Smooth muscle cell (in vitro differentiated cells): ENCODE results near the gene SUFU. TPM values are rescaled to one million over a fixed set of nuclear protein-coding genes. Genes with fewer than 3 reads are reported as not detected.

Experiments
- DNase-seq: peaks from one replicate; lab custom pipeline; 2025; ENCODE audit not compliant: unreplicated experiment; lab: John Stamatoyannopoulos, UW
- H2AFZ ChIP-seq: fragments of 200-600 bp; sonication (generic); 2 replicates; pipeline ENCODE4 v1.6.0; 2016; ENCODE audit warnings: antibody characterized with exemption, low read depth, mild to moderate bottlenecking
- H3F3A ChIP-seq: fragments of 200-600 bp; sonication (generic); 2 replicates; pipeline ENCODE4 v1.6.0; 2017; ENCODE audit warnings: antibody characterized with exemption, low read depth
- H3K27ac ChIP-seq: fragments of 200-600 bp; sonication (generic); 2 replicates; pipeline ENCODE4 v1.5.1; 2016; ENCODE audit warnings: low read depth, mild to moderate bottlenecking
- H3K27me3 ChIP-seq: fragments of 200-600 bp; sonication (generic); 2 replicates; pipeline ENCODE4 v1.6.1; 2016; ENCODE audit warnings: low read depth, mild to moderate bottlenecking
- H3K36me3 ChIP-seq: fragments of 200-600 bp; sonication (generic); 2 replicates; pipeline ENCODE4 v1.5.1; 2016; ENCODE audit warnings: low read depth
- H3K4me1 ChIP-seq: fragments of 200-600 bp; sonication (generic); 2 replicates; pipeline ENCODE4 v1.5.1; 2016; ENCODE audit warnings: low read depth
- H3K4me2 ChIP-seq: fragments of 200-600 bp; sonication (generic); 2 replicates; pipeline ENCODE4 v1.6.0; 2016; ENCODE audit warnings: mild to moderate bottlenecking
- H3K4me3 ChIP-seq: fragments of 200-600 bp; sonication (generic); 2 replicates; pipeline ENCODE4 v1.5.1; 2016; ENCODE audit warnings: mild to moderate bottlenecking
- H3K79me2 ChIP-seq: fragments of 200-600 bp; sonication (generic); 2 replicates; pipeline ENCODE4 v1.6.0; 2016; ENCODE audit warnings: low read depth, mild to moderate bottlenecking
- H3K9ac ChIP-seq: fragments of 200-600 bp; sonication (generic); 2 replicates; pipeline ENCODE4 v1.6.0; 2016; ENCODE audit warnings: low read depth
- H3K9me3 ChIP-seq: fragments of 200-600 bp; sonication (generic); replicated peaks from 2 replicates; pipeline ENCODE4 v1.5.1; 2016; ENCODE audit warnings: low read depth
- H4K20me1 ChIP-seq: fragments of 200-600 bp; sonication (generic); 2 replicates; pipeline ENCODE4 v1.6.0; 2016; ENCODE audit warnings: low read depth
- WGBS: methylation state at CpG from one replicate; pipeline ENCODE4 v1.1.7; 2016; ENCODE audit warnings: low lambda C conversion rate; 5-methylcytosine and 5-hydroxymethylcytosine counted together
- polyA plus RNA-seq: library from polyadenylated mRNA; unstranded; fragments of >200 nt; fragmentation: Nextera tagmentation; extraction: Ambion mirVana; gene quantifications from 2 replicates; pipeline ENCODE4 v1.2.1, GENCODE V29; 2016
- total RNA-seq: library from RNA; depleted of rRNA; stranded (reverse); fragments of >200 nt; gene quantifications from 2 replicates; pipeline ENCODE4 v1.2.3, GENCODE V29; 2014
- TF ChIP-seq, protein P1 (sequence below): fragments of 200-600 bp; sonication (generic); IDR thresholded peaks from 2 replicates; pipeline ENCODE4 v1.5.1; 2017; ENCODE audit warnings: borderline replicate concordance, mild to moderate bottlenecking, antibody characterized with exemption; ENCODE audit not compliant: insufficient read depth, poor library complexity, severe bottlenecking

SUFU gene
- total and polyA plus RNA-seq, 2 experiments from 2014 or later = 8.5 to 17.2 TPM

DNA sequence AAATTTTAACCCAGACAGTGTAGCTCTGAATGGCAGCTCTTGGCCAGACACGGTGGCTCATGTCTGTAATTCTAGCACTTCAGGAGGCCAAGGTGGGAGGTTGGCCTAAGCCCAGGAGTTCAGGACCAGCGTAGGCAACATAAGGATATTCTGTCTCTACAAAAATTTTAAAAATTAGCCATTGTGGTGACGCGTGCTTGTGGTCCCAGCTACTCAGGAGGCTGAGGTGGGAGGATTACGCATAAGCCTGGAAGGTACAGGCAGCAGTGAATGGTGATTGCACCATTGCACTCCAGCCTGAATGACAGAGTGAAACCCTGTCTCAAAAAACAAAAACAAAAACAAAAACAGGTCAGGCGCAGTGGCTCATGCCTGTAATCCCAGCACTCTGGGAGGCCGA lies 50.0 kb downstream of the SUFU start:
- TF ChIP-seq, protein P1, sequence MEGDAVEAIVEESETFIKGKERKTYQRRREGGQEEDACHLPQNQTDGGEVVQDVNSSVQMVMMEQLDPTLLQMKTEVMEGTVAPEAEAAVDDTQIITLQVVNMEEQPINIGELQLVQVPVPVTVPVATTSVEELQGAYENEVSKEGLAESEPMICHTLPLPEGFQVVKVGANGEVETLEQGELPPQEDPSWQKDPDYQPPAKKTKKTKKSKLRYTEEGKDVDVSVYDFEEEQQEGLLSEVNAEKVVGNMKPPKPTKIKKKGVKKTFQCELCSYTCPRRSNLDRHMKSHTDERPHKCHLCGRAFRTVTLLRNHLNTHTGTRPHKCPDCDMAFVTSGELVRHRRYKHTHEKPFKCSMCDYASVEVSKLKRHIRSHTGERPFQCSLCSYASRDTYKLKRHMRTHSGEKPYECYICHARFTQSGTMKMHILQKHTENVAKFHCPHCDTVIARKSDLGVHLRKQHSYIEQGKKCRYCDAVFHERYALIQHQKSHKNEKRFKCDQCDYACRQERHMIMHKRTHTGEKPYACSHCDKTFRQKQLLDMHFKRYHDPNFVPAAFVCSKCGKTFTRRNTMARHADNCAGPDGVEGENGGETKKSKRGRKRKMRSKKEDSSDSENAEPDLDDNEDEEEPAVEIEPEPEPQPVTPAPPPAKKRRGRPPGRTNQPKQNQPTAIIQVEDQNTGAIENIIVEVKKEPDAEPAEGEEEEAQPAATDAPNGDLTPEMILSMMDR = no peak
- Histone ChIP-seq H3K27ac (no peak overlapping the region), H3K4me1 (no peaks in the 10 kb centered on the region), H3F3A (no peaks in the 10 kb centered on the region), H4K20me1 (peaks cover 26% of the 10 kb centered on the region), H2AFZ (no peak overlapping the region), H3K9ac (no peak overlapping the region), H3K9me3 (no peaks in the 10 kb centered on the region), H3K27me3 (no peaks in the 10 kb centered on the region), H3K79me2 (no peaks in the 10 kb centered on the region), H3K4me3 (no peak overlapping the region), H3K4me2 (no peak overlapping the region), H3K36me3 (no peaks in the 10 kb centered on the region)
- DNase-seq = no peak
- WGBS = 94% methylated on average over 7 of the region's 7 CpGs

DNA sequence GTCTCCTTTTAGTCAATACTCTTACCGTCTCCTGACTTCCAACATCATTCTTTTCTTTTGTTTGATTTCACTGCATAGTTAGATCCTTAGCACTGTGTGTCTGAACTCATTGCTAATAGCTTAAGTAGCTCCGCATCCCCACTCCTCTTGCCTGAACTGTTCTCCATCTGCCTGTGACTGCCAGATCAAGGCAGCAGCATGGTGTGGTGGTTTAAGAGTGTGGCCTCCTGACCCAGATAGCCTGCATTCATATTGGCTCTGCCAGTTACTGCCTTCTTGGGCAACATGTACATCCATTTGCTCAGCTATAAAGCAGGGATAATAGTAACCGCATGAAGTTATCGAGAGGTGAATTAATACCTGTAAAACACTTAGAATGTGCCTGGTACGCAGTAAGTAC lies 50.8 kb downstream of the SUFU start:
- H3K36me3 ChIP-seq = no peaks in the 10 kb centered on the region
- no peak overlapping the region for H3K9ac ChIP-seq
- no peak overlapping the region for H3K27ac ChIP-seq
- no peak overlapping the region for H2AFZ ChIP-seq
- H3K4me1 ChIP-seq = no peaks in the 10 kb centered on the region
- H3K27me3 ChIP-seq = no peaks in the 10 kb centered on the region
- peaks cover 26% of the 10 kb centered on the region for H4K20me1 ChIP-seq
- no peak overlapping the region for H3K4me2 ChIP-seq
- H3K4me3 ChIP-seq = no peak overlapping the region
- H3K79me2 ChIP-seq = no peaks in the 10 kb centered on the region
- TF ChIP-seq, protein P1 = no peak
- WGBS = 98% methylated on average over 5 of the region's 5 CpGs
- no peaks in the 10 kb centered on the region for H3F3A ChIP-seq
- DNase-seq = no peak
- H3K9me3 ChIP-seq = no peaks in the 10 kb centered on the region

DNA sequence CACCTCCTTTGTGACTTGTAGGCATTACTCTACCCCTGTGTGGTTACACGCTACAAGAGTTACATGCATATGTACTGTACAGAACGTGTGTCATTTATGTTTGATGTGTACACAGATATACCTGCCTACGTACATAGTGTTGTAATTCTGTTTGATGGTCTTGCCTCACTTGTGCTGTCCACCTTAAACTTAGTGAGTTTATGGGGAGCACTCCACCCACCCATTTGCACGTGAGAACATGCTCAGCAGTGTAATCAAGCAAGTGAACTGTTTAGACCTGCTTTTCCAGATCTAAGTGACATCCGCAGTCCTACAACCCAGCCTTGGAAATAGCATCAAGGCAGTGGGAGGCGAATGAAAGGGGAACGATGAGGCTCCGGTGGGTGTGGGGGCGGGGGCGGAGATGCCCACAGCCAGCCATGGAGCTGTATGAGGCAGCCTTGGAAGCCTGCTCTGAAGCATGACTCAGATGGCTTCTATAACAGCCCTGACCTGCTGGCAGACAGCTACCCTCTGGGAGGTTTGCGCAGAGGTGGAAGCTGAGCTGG lies 52.1 kb downstream of the SUFU start:
- Histone ChIP-seq H3K4me1 (no peaks in the 10 kb centered on the region), H3K9me3 (no peaks in the 10 kb centered on the region), H3K9ac (no peak overlapping the region), H3K27me3 (no peaks in the 10 kb centered on the region), H3K27ac (peak overlapping the region; percentile 50), H2AFZ (no peak overlapping the region), H3K4me2 (peak overlapping the region; percentile 28), H4K20me1 (peaks cover 32% of the 10 kb centered on the region), H3K4me3 (no peak overlapping the region), H3K79me2 (peaks cover 5% of the 10 kb centered on the region), H3F3A (no peaks in the 10 kb centered on the region), H3K36me3 (no peaks in the 10 kb centered on the region)
- WGBS = 37% methylated on average over 11 of the region's 11 CpGs
- DNase-seq = no peak
- TF ChIP-seq, protein P1 = no peak

DNA sequence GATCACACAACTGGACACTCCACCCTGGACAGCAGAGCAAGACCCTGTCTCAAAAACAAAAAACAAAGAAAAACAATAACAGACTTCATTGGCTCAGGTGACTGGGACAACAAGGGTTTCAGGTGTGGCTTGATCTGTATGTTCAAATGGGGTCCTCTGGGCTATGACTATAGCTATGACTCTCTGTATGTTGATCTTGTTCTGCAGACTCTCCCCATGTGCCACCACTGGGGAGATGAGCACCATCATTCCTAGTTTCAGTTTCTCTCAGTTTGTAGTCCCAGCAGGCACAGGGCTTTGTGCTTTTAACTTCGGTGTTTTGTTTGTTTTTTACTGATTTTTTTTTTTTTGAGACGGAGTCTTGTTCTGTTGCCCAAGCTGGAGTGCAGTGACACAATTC lies 53.8 kb downstream of the SUFU start:
- Histone ChIP-seq H3F3A (no peaks in the 10 kb centered on the region), H3K9me3 (no peaks in the 10 kb centered on the region), H3K79me2 (peaks cover 12% of the 10 kb centered on the region), H4K20me1 (peaks cover 44% of the 10 kb centered on the region), H3K9ac (no peak overlapping the region), H3K27ac (no peak overlapping the region), H2AFZ (no peak overlapping the region), H3K4me2 (no peak overlapping the region), H3K4me3 (no peak overlapping the region), H3K4me1 (no peaks in the 10 kb centered on the region), H3K27me3 (no peaks in the 10 kb centered on the region), H3K36me3 (no peaks in the 10 kb centered on the region)
- TF ChIP-seq, protein P1 = no peak
- 100% methylated on average over 2 of the region's 2 CpGs for WGBS
- no peak for DNase-seq
